Measurements from ENCODE around the gene RGP1.

GRCh38 chr9:35792024-35792813, 43.1 kb downstream of the RGP1 start:
- TF ChIP-seq CTCF (IDR thresholded peaks at IDR 0.05; ENCODE audit: low read depth, low read length) (no peak), MYC (IDR thresholded peaks at IDR 0.05; ENCODE audit: low read depth, low read length) (no peak)

All from NB4 (cell line).